DND-41 (cell line): ENCODE results near the gene SLC22A8.

Source experiments
- EZH2 ChIP-seq: IDR thresholded peaks from 3 replicates; pipeline ENCODE4 v1.6.1; 2012; ENCODE audit warnings: borderline replicate concordance, low read depth, mild to moderate bottlenecking, moderate library complexity, low read length, inconsistent platforms; ENCODE audit not compliant: severe bottlenecking
- TF ChIP-seq, protein P1 (sequence below): IDR thresholded peaks from 2 replicates; pipeline ENCODE4 v1.5.1; 2012; ENCODE audit warnings: borderline replicate concordance, low read length, moderate library complexity, mild to moderate bottlenecking; ENCODE audit not compliant: poor library complexity, severe bottlenecking; ENCODE audit errors: extremely low read depth

DNA sequence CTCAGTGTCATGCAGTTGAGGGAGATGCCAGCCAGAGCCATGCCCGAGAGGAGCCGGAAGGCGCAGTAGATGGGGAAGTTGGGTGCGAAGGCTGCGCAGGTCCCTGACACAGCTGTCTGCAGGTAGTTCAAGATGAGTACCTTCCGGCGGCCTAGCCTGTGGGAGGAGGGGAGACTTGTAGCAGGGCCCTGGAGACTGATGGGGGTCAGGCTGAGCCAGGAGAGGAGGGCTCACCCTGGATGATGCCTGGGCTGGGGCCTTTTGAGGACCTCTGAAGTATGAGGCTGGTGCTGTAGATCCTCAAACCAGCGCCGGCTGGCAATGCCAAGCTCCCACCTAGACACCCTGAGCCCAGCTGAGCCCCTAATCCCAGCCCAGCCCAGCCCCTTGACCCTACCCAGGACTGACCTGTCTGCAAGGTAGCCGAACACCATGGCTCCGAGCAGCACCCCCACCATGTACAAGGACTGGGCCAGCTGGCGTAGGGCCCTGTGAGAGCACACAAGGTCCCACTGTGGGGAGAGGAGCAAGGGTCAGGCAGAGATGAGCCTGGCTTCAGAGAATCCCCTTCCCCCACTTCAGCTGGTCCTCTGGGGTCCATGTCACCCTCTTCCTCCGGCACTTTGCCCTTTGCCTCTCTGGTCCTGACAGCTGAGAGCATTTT, 32.0 kb downstream of the SLC22A8 start:
- TF ChIP-seq, protein P1, sequence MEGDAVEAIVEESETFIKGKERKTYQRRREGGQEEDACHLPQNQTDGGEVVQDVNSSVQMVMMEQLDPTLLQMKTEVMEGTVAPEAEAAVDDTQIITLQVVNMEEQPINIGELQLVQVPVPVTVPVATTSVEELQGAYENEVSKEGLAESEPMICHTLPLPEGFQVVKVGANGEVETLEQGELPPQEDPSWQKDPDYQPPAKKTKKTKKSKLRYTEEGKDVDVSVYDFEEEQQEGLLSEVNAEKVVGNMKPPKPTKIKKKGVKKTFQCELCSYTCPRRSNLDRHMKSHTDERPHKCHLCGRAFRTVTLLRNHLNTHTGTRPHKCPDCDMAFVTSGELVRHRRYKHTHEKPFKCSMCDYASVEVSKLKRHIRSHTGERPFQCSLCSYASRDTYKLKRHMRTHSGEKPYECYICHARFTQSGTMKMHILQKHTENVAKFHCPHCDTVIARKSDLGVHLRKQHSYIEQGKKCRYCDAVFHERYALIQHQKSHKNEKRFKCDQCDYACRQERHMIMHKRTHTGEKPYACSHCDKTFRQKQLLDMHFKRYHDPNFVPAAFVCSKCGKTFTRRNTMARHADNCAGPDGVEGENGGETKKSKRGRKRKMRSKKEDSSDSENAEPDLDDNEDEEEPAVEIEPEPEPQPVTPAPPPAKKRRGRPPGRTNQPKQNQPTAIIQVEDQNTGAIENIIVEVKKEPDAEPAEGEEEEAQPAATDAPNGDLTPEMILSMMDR, result no peak
- TF ChIP-seq EZH2, result no peak
